SK-N-SH (cell line): ENCODE measurements around the gene CNPY2. TPM values are rescaled to one million over a fixed set of nuclear protein-coding genes. Genes with fewer than 3 reads are reported as not detected.

Experiments
- CTCF ChIA-PET: fragments of 300-600, 350-600 bp; formaldehyde crosslinking; extraction: SDS; loops from one replicate; lab custom pipeline; 2021; lab: Yijun Ruan, JAX
- POLR2A ChIA-PET: fragments of 350-600 bp; sonication (Branson Sonifier 250); formaldehyde crosslinking; extraction: SDS; loops from one replicate; lab custom pipeline; 2020; ENCODE audit warnings: antibody characterized with exemption, inconsistent platforms; lab: Yijun Ruan, JAX
- DNase-seq: peaks from one replicate; pipeline ENCODE4 v3.0.0; 2012
- H2AFZ ChIP-seq: fragments of 200-600 bp; sonication (generic); 2 replicates; pipeline ENCODE4 v1.8.1; 2016; ENCODE audit warnings: antibody characterized with exemption, mild to moderate bottlenecking, low read depth
- H3F3A ChIP-seq: fragments of 200-600 bp; sonication (generic); replicated peaks from 2 replicates; pipeline ENCODE3; 2016; ENCODE audit warnings: antibody characterized with exemption, mild to moderate bottlenecking; ENCODE audit not compliant: insufficient read depth
- H3K27ac ChIP-seq, 2 experiments: fragments of 200-500 bp in 1 of 2; fragments of 200-600 bp in 1 of 2; sonication (Bioruptor generic) in 1 of 2; sonication (generic), shearing (Covaris generic) in 1 of 2; 2 replicates each; pipeline versions ENCODE4 v1.5.1 to v1.6.1; 2014 to 2016; ENCODE audit warnings: low read depth in 2 of 2, inconsistent platforms in 1 of 2, low read length in 1 of 2, mild to moderate bottlenecking in 1 of 2, mixed read lengths in 1 of 2
- H3K27me3 ChIP-seq: fragments of 200-600 bp; sonication (generic), shearing (Covaris generic); 2 replicates; pipeline ENCODE4 v1.6.1; 2016; ENCODE audit warnings: mixed run types; ENCODE audit not compliant: insufficient read depth
- H3K36me3 ChIP-seq, 2 experiments: fragments of 200-500 bp in 1 of 2; fragments of 200-600 bp in 1 of 2; sonication (Bioruptor generic) in 1 of 2; sonication (generic) in 1 of 2; replicated peaks in 1 of 2; 2 replicates each; pipeline versions ENCODE3 to v1.5.1; 2014 to 2016; ENCODE audit warnings: low read length in 1 of 2, mild to moderate bottlenecking in 1 of 2; ENCODE audit not compliant: insufficient read depth in 2 of 2, control insufficient read depth in 1 of 2
- H3K4me1 ChIP-seq, 2 experiments: fragments of 200-500 bp in 1 of 2; fragments of 200-600 bp in 1 of 2; sonication (Bioruptor generic) in 1 of 2; sonication (generic), shearing (Covaris generic) in 1 of 2; 2 replicates each; pipeline versions ENCODE4 v1.5.1 to v1.6.1; 2014 to 2016; ENCODE audit warnings: low read depth in 1 of 2, low read length in 1 of 2, mixed run types in 1 of 2; ENCODE audit not compliant: insufficient read depth in 2 of 2, control insufficient read depth in 1 of 2
- H3K4me2 ChIP-seq: fragments of 200-600 bp; sonication (generic), shearing (Covaris generic); 2 replicates; pipeline ENCODE4 v1.6.1; 2017; ENCODE audit warnings: mixed run types
- H3K4me3 ChIP-seq, 2 experiments: fragments of 200-500 bp in 1 of 2; fragments of 200-600 bp in 1 of 2; sonication (Bioruptor generic) in 1 of 2; sonication (generic), shearing (Covaris generic) in 1 of 2; 2 replicates each; pipeline versions ENCODE4 v1.5.1 to v1.8.1; 2014 to 2016; ENCODE audit warnings: low read depth in 2 of 2, inconsistent platforms in 1 of 2, low read length in 1 of 2, mild to moderate bottlenecking in 1 of 2, mixed read lengths in 1 of 2, moderate library complexity in 1 of 2
- H3K79me2 ChIP-seq: fragments of 200-600 bp; sonication (generic); 2 replicates; pipeline ENCODE4 v1.8.1; 2017; ENCODE audit warnings: mild to moderate bottlenecking; ENCODE audit not compliant: insufficient read depth
- H3K9ac ChIP-seq: fragments of 200-600 bp; sonication (generic); 2 replicates; pipeline ENCODE4 v1.6.1; 2017; ENCODE audit warnings: mixed run types
- H3K9me2 ChIP-seq: fragments of 200-600 bp; sonication (generic); 2 replicates; pipeline ENCODE4 v1.6.1; 2017; ENCODE audit warnings: mixed run types
- H3K9me3 ChIP-seq: fragments of 200-600 bp; sonication (generic); 2 replicates; pipeline ENCODE4 v1.6.1; 2017; ENCODE audit warnings: mixed run types, mild to moderate bottlenecking, moderate library complexity
- H4K20me1 ChIP-seq: fragments of 200-600 bp; sonication (generic); 2 replicates; pipeline ENCODE4 v1.6.1; 2017; ENCODE audit warnings: mild to moderate bottlenecking, mixed run types; ENCODE audit not compliant: insufficient read depth
- CHD2 ChIP-seq: fragments of 150-350 bp; IDR thresholded peaks from 2 replicates; pipeline ENCODE4 v1.6.1; 2018; ENCODE audit warnings: low read length; ENCODE audit not compliant: partially characterized antibody
- EP300 ChIP-seq, 2 experiments: IDR thresholded peaks; 2 replicates each; pipeline versions ENCODE4 v1.4.0 to v1.6.1; 2012; ENCODE audit warnings: borderline replicate concordance in 1 of 2, low read depth in 1 of 2, low read length in 1 of 2
- FOXJ3 ChIP-seq: sonication (generic); formaldehyde crosslinking; IDR thresholded peaks from 2 replicates; pipeline ENCODE4 v1.5.1; 2020; ENCODE audit warnings: mild to moderate bottlenecking, missing genetic modification reagents
- FOXM1 ChIP-seq: IDR thresholded peaks from 2 replicates; pipeline ENCODE4 v1.4.0; 2012; ENCODE audit warnings: low read depth, mild to moderate bottlenecking
- GABPA ChIP-seq: IDR thresholded peaks from 2 replicates; pipeline ENCODE4 v1.4.0; 2012; ENCODE audit warnings: low read depth, mild to moderate bottlenecking
- GATA2 ChIP-seq: sonication (generic); formaldehyde crosslinking; IDR thresholded peaks from 2 replicates; pipeline ENCODE4 v1.5.0; 2020; ENCODE audit warnings: mild to moderate bottlenecking, missing genetic modification reagents
- MAX ChIP-seq: IDR thresholded peaks from 2 replicates; pipeline ENCODE4 v1.4.0; 2012; ENCODE audit warnings: low read depth
- MEF2A ChIP-seq: IDR thresholded peaks from 2 replicates; pipeline ENCODE4 v1.4.0; 2012; ENCODE audit warnings: low read depth, borderline replicate concordance
- MXI1 ChIP-seq: IDR thresholded peaks from 2 replicates; pipeline ENCODE4 v1.6.1; 2012; ENCODE audit warnings: mild to moderate bottlenecking, low read depth, low read length, improper control_type of control experiment
- RCOR1 ChIP-seq: fragments of 150-350 bp; IDR thresholded peaks from 2 replicates; pipeline ENCODE4 v1.6.1; 2017; ENCODE audit warnings: antibody characterized with exemption, low read length
- RFX5 ChIP-seq: IDR thresholded peaks from 2 replicates; pipeline ENCODE4 v1.6.1; 2012; ENCODE audit warnings: mild to moderate bottlenecking, improper control_type of control experiment, low read length
- RXRA ChIP-seq: IDR thresholded peaks from 2 replicates; pipeline ENCODE4 v1.4.0; 2012; ENCODE audit warnings: low read depth, mild to moderate bottlenecking, borderline replicate concordance
- TEAD4 ChIP-seq: IDR thresholded peaks from 2 replicates; pipeline ENCODE4 v1.4.0; 2012; ENCODE audit warnings: mild to moderate bottlenecking, borderline replicate concordance; ENCODE audit not compliant: insufficient read depth
- USF1 ChIP-seq: IDR thresholded peaks from 2 replicates; pipeline ENCODE4 v1.4.0; 2012; ENCODE audit warnings: low read depth, borderline replicate concordance
- USF2 ChIP-seq: fragments of 150-350 bp; IDR thresholded peaks from 2 replicates; pipeline ENCODE4 v1.6.1; 2017; ENCODE audit warnings: antibody characterized with exemption, low read length, low read depth, borderline replicate concordance
- WGBS: methylation state at CpG from one replicate; pipeline ENCODE4 v1.1.6; 2017; ENCODE audit warnings: low lambda C conversion rate; 5-methylcytosine and 5-hydroxymethylcytosine counted together
- polyA plus RNA-seq, 3 experiments: library from polyadenylated mRNA; depleted of rRNA; stranded (reverse); fragments of >200 nt; gene quantifications; 2 replicates each; pipeline ENCODE4 v1.2.3, GENCODE V29; 2012

CNPY2 gene
- polyA plus RNA-seq, 1 of the 3 experiments (the other 2 are of a cell fraction) = 191 TPM

- TF ChIP-seq RCOR1 (0 out of 2 replicates have a peak, but pooled peaks have one; percentile 13), GABPA (peak; percentile 45; the same call in 1 of the 2 replicates), RXRA (no peak), FOXM1 (no peak), CHD2 (peak; percentile 99), EP300 (IDR thresholded peaks at IDR 0.05; ENCODE audit: borderline replicate concordance in 1 of 2, low read depth in 1 of 2, low read length in 1 of 2) (no peak; a peak in 1 of 4 replicates), MXI1 (peak; percentile 94), MEF2A (no peak)
These were observed at the start of gene CNPY2 (continued) for GRCh38 chr12:56315622-56316473.

- H2AFZ ChIP-seq = no peak within 1 kb of the TSS
- no peak within 1 kb of the TSS for H3K4me2 ChIP-seq
- H3K4me3 ChIP-seq = no peak within 1 kb of the TSS
- CTCF ChIA-PET = interaction anchor here (1.1 kb wide), 1 partner anchor 28 kb away, joined by 3 read pairs; no protein-coding TSS in a partner anchor
- no peaks in the 10 kb centered on the region for H3K27me3 ChIP-seq
- no peaks in the 10 kb centered on the region for H3K36me3 ChIP-seq
- no peaks in the 10 kb centered on the region for H3K9me3 ChIP-seq
- no peaks in the 10 kb centered on the region; the same call in 1 of the 2 replicates for H4K20me1 ChIP-seq
- no peak within 1 kb of the TSS for H3K9ac ChIP-seq
- peaks cover 0 to 9% of the 10 kb centered on the region in 2 experiments; a peak in 1 of 4 replicates for H3K4me1 ChIP-seq
- no peaks in the 10 kb centered on the region for H3K9me2 ChIP-seq
- TF ChIP-seq MEF2A (no peak), GATA2 (CRISPR knock-in tag) (no peak), MAX (no peak), FOXJ3 (CRISPR knock-in tag) (no peak), TEAD4 (no peak), GABPA (no peak), USF2 (no peak), RFX5 (no peak), USF1 (no peak)
- POLR2A ChIA-PET = interaction anchor here (0.9 kb wide), 1 partner anchor 235 kb away, joined by 3 read pairs; the partner anchor contains the start of gene ESYT1
- no peak within 1 kb of the TSS for H3K27ac ChIP-seq
- WGBS = 82% methylated on average over 10 of the region's 10 CpGs
- peaks cover 6% of the 10 kb centered on the region for H3F3A ChIP-seq
- no peak for DNase-seq
- peaks cover 25% of the 10 kb centered on the region for H3K79me2 ChIP-seq
These were observed 46.6 kb upstream of the CNPY2 start, which contains the start of gene APOF for GRCh38 chr12:56362130-56363059. TSS of gene APOF (minus strand) at chr12:56362857. CDS start at chr12:56362745, 112 bp downstream.
